G401.6 (cell line): ENCODE measurements around the gene TAF11L8.
"Not testable (repeated sequence)": the region's sequence is repeated elsewhere in the genome, so short reads cannot be mapped to it uniquely, and the experiment has no call there.

Experiments used
- FAIRE-seq: peaks from 2 replicates; lab custom pipeline; 2012; peaks lifted over from hg19 to GRCh38; lab: Jason Lieb, UNC

TAF11L8 gene

GRCh38 chr5:17590860-17591259 lies at the start of gene TAF11L8:
Gene TAF11L8, minus strand, starts transcription at chr5:17590960.
- FAIRE-seq, result not testable (repeated sequence)

DNA sequence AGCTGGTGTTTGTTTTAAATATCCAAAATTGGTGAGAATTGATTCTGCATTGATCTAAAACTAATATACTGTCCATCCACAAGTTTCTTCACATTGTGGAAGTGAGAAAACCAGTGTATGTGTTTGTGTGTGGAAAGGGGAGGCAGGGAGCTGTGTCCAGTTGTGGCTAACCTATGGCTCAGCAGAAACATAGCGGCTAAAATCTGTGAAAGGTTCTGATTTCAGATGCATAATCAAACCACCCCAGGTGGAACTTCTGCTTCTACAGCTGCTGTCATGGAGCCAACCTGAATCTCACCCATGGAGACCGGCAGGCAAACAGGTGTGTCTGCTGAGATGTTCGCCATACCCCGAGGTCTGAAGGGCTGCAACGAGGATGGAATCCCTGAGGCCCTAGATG lies 43.4 kb upstream of the TAF11L8 start, which contains the start of gene TAF11L14:
Gene TAF11L14, plus strand, starts transcription at position 301 of the 400 bp plus-strand sequence.
- FAIRE-seq, result no peak

DNA sequence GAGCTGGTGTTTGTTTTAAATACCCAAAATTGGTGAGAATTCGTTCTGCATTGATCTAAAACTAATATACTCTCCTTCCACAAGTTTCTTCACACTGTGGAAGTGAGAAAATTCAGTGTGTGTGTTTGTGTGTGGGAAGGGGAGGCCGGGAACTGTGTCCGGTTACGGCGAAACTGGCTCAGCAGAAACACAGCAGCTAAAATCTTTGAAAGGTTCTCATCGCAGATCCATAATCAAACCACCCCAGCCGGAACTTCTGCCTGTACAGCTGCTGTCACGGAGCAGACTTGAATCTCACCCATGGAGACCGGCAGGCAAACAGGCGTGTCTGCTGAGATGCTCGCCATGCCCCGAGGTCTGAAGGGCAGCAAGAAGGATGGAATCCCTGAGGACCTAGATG lies 41.0 kb upstream of the TAF11L8 start, which contains the start of gene TAF11L13:
Gene TAF11L13, plus strand, starts transcription at position 301 of the 400 bp plus-strand sequence.
- not testable (repeated sequence) for FAIRE-seq

DNA sequence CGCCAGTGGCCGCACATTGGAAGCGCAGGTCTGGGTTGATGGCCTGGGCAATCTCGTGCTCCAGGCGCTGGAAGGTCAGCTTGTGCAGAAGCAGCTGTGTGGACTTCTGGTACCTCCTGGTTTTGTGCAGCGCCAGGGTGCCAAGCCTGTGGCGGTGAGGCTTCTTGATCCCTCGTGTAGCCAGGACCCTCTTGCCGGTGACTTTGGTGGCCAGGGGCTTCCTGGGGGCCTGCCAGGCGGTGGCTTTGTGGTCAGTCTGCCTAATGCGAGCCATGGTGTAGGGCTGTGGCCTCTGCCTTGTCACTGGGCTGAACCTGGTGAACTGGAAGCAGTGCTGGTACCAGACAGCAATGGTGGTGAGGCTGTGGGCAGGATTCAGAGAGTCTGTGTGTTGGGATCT lies 34.9 kb upstream of the TAF11L8 start:
- no peak for FAIRE-seq

GRCh38 chr5:17620627-17621026 lies 29.9 kb upstream of the TAF11L8 start:
- FAIRE-seq, result no peak

DNA sequence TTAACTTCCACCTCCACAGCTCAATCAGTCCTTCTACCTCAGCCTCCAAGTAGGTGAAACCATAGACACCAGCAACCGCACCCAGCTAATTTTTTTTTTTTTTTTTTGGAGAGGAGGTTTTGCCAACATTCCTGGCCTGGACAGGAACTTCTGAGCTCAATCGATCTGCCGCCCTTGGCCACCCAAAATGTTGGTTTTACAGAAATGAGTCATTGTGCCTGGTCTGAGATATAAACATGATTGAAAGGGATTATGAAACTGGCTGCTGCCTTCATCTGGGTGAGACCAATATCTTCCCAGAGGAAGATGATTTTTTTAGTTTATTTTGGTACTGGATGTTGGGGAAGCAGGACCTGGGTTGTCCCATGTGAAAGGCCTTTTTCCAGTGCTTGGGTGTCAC lies 28.6 kb upstream of the TAF11L8 start:
- no peak for FAIRE-seq

GRCh38 chr5:17614872-17615605 lies 24.3 kb upstream of the TAF11L8 start:
- no peak for FAIRE-seq

- not testable (repeated sequence) for FAIRE-seq
These were observed 19.3 kb upstream of the TAF11L8 start, which contains the start of gene TAF11L12 for GRCh38 chr5:17610092-17610491. Gene TAF11L12, plus strand, starts transcription at chr5:17610392.

DNA sequence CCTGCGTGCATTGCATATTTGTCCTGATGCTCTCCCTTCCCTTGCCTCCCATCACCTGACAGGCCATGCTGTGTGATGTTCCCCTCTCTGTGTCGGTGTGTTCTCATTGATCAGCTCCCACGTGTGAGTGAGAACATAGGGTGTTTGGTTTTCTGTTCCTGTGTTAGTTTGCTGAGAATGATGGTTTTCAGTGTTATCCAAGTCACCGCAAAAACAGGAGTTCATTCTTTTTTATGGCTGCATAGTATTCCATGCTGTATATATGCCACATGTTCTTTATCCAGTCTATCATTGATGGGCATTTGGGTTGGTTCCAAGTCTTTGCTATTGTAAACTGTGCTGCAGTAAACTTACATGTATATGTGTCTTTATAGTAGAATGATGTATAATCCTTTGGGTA lies 16.7 kb upstream of the TAF11L8 start:
- FAIRE-seq, result not testable (repeated sequence)

DNA sequence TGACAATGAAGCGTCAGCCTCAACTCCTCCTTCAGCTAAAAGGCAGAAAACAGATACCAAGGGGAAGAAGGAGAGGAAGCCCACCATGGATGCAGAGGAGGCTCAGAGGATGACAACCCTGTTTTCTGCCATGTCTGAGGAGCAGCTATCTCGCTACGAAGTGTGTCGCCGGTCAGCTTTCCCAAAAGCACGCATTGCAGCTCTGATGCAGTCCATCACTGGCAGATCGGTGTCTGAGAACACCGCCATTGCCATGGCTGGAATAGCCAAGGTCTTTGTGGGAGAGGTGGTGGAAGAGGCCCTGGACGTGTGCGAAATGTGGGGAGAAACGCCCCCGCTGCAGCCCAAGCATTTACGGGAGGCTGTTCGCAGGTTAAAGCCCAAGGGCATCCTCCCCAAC lies 14.2 kb upstream of the TAF11L8 start:
- FAIRE-seq, result no peak

DNA sequence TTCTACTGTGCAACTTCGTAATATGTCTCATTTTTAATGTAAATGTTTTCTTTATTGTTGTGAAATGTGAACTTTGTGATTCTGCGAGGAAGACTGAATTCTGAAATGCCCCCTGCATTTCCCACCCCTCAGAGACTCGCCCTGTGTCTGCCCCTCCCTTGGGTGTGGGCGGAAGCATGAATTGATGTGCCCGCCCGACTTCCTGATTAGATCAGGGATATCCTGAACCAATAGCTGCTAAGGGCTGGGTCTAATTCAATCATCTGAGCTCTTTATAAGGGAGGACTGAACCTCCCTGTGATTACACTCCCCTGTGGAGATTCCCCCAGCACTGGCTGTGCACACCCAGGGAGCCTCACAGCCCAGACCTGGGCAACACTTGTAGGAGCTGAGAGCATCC lies 13.1 kb upstream of the TAF11L8 start, which contains the start of gene TAF11L11:
Gene TAF11L11, plus strand, starts transcription at position 304 of the 400 bp plus-strand sequence.
- FAIRE-seq, result not testable (repeated sequence)

GRCh38 chr5:17597728-17598127 lies 7.0 kb upstream of the TAF11L8 start, which contains the start of gene TAF11L10:
Gene TAF11L10, minus strand, starts transcription at chr5:17597828.
- not testable (repeated sequence) for FAIRE-seq

GRCh38 chr5:17594255-17594654 lies 3.5 kb upstream of the TAF11L8 start, which contains the start of gene TAF11L9:
Gene TAF11L9, minus strand, starts transcription at chr5:17594394.
- not testable (repeated sequence) for FAIRE-seq

DNA sequence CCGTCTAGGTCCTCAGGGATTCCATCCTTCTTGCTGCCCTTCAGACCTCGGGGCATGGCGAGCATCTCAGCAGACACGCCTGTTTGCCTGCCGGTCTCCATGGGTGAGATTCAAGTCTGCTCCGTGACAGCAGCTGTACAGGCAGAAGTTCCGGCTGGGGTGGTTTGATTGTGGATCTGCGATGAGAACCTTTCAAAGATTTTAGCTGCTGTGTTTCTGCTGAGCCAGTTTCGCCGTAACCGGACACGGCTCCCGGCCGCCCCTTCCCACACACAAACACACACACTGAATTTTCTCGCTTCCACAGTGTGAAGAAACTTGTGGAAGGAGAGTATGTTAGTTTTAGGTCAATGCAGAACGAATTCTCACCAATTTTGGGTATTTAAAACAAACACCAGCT lies 5.1 kb downstream of the TAF11L8 start, which contains the start of gene TAF11L7:
Gene TAF11L7, minus strand, starts transcription at position 101 of the 400 bp plus-strand sequence.
- FAIRE-seq, result not testable (repeated sequence)
